Prostate gland (tissue), 2 donors: ENCODE measurements around the gene KLK15. TPM values are rescaled to one million over a fixed set of nuclear protein-coding genes. Genes with fewer than 3 reads are reported as not detected.
A peak's percentile ranks its signal among the peaks of the same experiment; 100 is the strongest.

Experiments used
- DNase-seq: peaks from one replicate; pipeline ENCODE4 v3.0.0-alpha.2; 2019; ENCODE audit warnings: low spot score
- H3K27ac ChIP-seq, 2 donors: fragments of 200-600 bp; sonication (generic); 2 replicates each; pipeline ENCODE4 v1.5.1; 2017 to 2019
- H3K27me3 ChIP-seq: fragments of 200-600 bp; sonication (generic); replicated peaks from 2 replicates; pipeline ENCODE4 v1.5.1; 2019; ENCODE audit not compliant: insufficient read depth
- H3K36me3 ChIP-seq, 2 donors: fragments of 200-600 bp; sonication (generic); 1 replicate in 1 of 2; 2 replicates in 1 of 2; pipeline versions ENCODE4 v1.5.1 to v1.8.1; 2017 to 2019
- H3K4me1 ChIP-seq: fragments of 200-600 bp; sonication (generic); replicated peaks from 2 replicates; pipeline ENCODE4 v1.5.1; 2019
- H3K4me3 ChIP-seq, 2 donors: fragments of 200-600 bp; sonication (generic); 2 replicates each; pipeline ENCODE4 v1.5.1; 2017 to 2019
- H3K9me3 ChIP-seq: fragments of 200-600 bp; sonication (generic); 2 replicates; pipeline ENCODE4 v1.5.1; 2017
- CTCF ChIP-seq, 4 experiments: fragments of 200-600 bp in 2 of 4; fragments of 450-650 bp in 2 of 4; sonication (generic) in 2 of 4; IDR thresholded peaks; 1 replicate in 3 of 4; 2 replicates in 1 of 4; pipeline ENCODE4 v1.5.1; 2016 to 2019; ENCODE audit warnings: antibody characterized with exemption in 4 of 4, mild to moderate bottlenecking in 2 of 4, moderate library complexity in 2 of 4
- POLR2A ChIP-seq: fragments of 450-650 bp; IDR thresholded peaks from one replicate; pipeline ENCODE4 v1.6.1; 2016; ENCODE audit warnings: antibody characterized with exemption, mild to moderate bottlenecking
- POLR2AphosphoS5 ChIP-seq: sonication (generic); formaldehyde crosslinking; IDR thresholded peaks from one replicate; pipeline ENCODE4 v1.6.1; 2017; ENCODE audit warnings: antibody characterized with exemption
- WGBS: methylation state at CpG from one replicate; pipeline ENCODE4 v1.1.5; 2018; 5-methylcytosine and 5-hydroxymethylcytosine counted together
- intact Hi-C: fragments of 100-400 bp; cut with DNase I; formaldehyde crosslinking; loops from one replicate; pipeline ENCODE4 v1.14.2; 2022
- total RNA-seq, 2 donors: library from RNA; depleted of rRNA; stranded (reverse); fragments of >200 nt; gene quantifications; one replicate each; pipeline ENCODE4 v1.1.0, GENCODE V29; 2016

The KLK15 gene
- total RNA-seq, 2 donors from 2014 or later, result 4.0 to 8.5 TPM

DNA sequence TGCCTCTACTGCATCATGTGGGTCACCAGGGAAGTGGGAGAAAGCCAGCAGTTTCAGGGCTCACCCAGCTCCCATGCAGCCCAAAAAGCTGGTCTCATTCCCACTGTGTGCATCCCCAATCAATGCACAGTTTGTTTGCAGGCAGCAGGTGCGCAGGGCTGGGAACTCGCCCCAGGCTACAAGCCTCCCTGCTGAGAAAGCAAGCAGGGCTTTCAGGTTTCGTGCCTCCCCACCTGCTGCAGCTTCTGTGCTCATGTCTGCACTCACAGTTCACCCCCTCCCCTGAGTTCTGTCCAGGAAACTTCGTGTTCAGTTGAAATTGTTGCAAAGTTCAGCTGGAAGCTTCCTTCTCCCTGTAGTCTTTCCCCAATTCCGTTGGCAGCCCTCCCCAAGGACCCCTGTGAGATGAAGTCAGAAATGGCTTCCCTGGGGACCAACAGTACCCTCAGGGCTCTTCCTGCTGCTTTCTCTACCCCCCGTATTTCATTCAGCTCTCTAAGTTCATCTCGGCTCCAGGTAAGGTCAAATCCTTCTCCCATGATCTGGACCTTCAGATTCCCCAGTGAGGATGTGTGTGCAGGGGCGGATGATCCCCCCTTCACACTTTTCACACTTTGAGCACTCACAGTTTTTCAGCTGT, 11.0 kb upstream of the KLK15 start:
- Histone ChIP-seq H3K4me1 (no peaks in the 10 kb centered on the region), H3K4me3 (no peak overlapping the region), H3K27ac (peak overlapping the region; percentile 92), H3K36me3 (no peaks in the 10 kb centered on the region), H3K9me3 (no peaks in the 10 kb centered on the region), H3K27me3 (no peaks in the 10 kb centered on the region)
- DNase-seq, result no peak
- WGBS, result 70% methylated on average over 8 of the region's 8 CpGs
- intact Hi-C loops, result no loop called here
- TF ChIP-seq POLR2AphosphoS5, result no peak
- no peak for TF ChIP-seq POLR2A
- no peak for TF ChIP-seq CTCF (IDR thresholded peaks at IDR 0.05)

- Histone ChIP-seq H3K9me3 (no peaks in the 10 kb centered on the region), H3K27me3 (no peaks in the 10 kb centered on the region), H3K4me1 (no peaks in the 10 kb centered on the region), H3K36me3 (no peaks in the 10 kb centered on the region), H3K27ac (peak overlapping the region; percentile 92), H3K4me3 (no peak overlapping the region)
- no peak for DNase-seq
- intact Hi-C loops, result no loop called here
- WGBS, result 80% methylated on average over 7 of the region's 7 CpGs
- no peak for TF ChIP-seq POLR2A
These were observed 10.4 kb upstream of the KLK15 start for GRCh38 chr19:50843701-50844221.

GRCh38 chr19:50843205-50843604, 9.8 kb upstream of the KLK15 start:
- H3K27ac ChIP-seq, result peak overlapping the region; percentile 92
- no peak for DNase-seq
- H3K4me1 ChIP-seq, result no peaks in the 10 kb centered on the region
- H3K36me3 ChIP-seq, result no peaks in the 10 kb centered on the region
- H3K27me3 ChIP-seq, result no peaks in the 10 kb centered on the region
- TF ChIP-seq CTCF (IDR thresholded peaks at IDR 0.05), result no peak
- TF ChIP-seq POLR2A, result no peak
- no peak for TF ChIP-seq POLR2AphosphoS5
- intact Hi-C loops, result no loop called here
- WGBS, result 94% methylated on average over 2 of the region's 2 CpGs
- H3K9me3 ChIP-seq, result no peaks in the 10 kb centered on the region
- H3K4me3 ChIP-seq, result no peak overlapping the region

- H3K36me3 ChIP-seq, result no peaks in the 10 kb centered on the region
- H3K4me1 ChIP-seq, result no peaks in the 10 kb centered on the region
- no peak for TF ChIP-seq POLR2A
- peak; percentile 82 for TF ChIP-seq POLR2AphosphoS5
- WGBS, result 55% methylated on average over 6 of the region's 6 CpGs
- no peaks in the 10 kb centered on the region for H3K27me3 ChIP-seq
- no peak overlapping the region for H3K4me3 ChIP-seq
- no peaks in the 10 kb centered on the region for H3K9me3 ChIP-seq
- intact Hi-C loops, result no loop called here
- peak overlapping the region; percentile 92 for H3K27ac ChIP-seq
- DNase-seq, result peak; percentile 40
These were observed 8.8 kb upstream of the KLK15 start for GRCh38 chr19:50842130-50842529.

DNA sequence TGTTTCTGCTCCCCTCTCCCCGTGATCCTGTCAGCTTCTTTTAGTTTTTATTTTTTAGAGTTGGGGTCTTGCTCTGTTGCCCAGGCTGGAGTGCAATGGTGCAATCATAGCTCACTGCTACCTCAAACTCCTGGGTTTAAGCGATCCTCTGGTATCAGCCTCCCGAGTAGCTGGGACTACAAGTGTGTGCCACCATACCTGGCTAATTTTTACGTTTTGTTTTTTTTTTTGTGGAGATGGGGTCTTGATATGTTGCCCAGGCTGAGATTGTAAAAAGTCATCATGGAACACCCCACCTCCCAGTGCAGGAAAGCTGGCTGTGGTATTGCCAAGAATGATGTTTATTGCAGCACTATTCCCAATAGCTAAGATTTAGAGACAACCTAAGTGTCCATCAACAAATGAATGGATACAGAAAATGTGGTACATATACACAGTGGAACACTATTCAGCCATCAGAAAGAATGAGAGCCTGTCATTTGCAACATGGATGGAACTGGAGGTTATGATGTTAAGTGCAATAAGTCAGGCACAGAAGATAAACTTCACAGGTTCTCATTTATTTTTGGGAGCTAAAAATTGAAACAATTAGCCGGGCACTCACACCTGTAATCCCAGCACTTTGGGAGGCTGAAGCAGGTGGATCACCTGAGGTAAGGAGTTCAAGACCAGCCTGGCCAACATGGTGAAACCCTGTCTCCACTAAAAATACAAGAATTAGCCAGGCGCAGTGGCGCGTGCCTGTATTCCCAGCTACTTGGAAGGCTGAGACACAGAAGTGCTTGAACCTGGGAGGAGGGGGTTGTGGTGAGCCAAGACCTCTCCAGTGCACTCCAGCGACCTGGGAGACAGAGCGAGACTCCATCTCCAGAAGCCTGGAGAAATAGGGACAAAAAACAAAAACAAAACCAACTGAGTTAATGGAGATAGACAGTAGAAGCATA, 6.6 kb upstream of the KLK15 start:
- TF ChIP-seq POLR2A, result no peak
- TF ChIP-seq CTCF (IDR thresholded peaks at IDR 0.05), result no peak
- TF ChIP-seq POLR2AphosphoS5, result no peak
- intact Hi-C loops, result no loop called here
- no peaks in the 10 kb centered on the region for H3K36me3 ChIP-seq
- peak overlapping the region; percentile 92 for H3K27ac ChIP-seq
- H3K4me3 ChIP-seq, result no peak overlapping the region
- peaks cover 8% of the 10 kb centered on the region for H3K4me1 ChIP-seq
- no peaks in the 10 kb centered on the region for H3K27me3 ChIP-seq
- no peaks in the 10 kb centered on the region for H3K9me3 ChIP-seq
- DNase-seq, result no peak
- WGBS, result 74% methylated on average over 10 of the region's 10 CpGs
